ENCODE data around the gene EXOC4.

EXOC4 gene

DNA sequence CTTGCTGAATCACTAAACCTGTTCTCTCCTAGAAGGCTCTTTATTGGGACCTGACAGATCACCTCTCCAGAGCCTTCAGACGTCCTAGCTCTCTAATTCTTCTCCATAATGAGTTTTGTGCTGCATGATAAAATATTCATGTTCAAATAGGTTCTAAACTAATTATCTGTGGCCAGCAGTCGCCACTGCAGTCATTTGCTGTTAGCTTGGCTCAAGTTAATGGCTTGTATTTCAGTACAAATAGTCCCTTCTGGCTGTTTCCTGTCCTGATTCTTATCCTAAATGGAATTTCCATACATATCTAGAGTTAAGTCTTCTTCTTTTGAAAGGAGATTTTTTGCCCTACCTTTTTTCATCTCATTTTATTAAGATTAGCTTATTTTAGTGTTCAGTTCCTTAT lies 303.2 kb downstream of the EXOC4 start:
- no peak overlapping the region for H3K4me3 ChIP-seq (replicated peaks in 1 of 2; ENCODE audit: low read depth in 2 of 2, low read length in 2 of 2)
- TF ChIP-seq, protein P1, sequence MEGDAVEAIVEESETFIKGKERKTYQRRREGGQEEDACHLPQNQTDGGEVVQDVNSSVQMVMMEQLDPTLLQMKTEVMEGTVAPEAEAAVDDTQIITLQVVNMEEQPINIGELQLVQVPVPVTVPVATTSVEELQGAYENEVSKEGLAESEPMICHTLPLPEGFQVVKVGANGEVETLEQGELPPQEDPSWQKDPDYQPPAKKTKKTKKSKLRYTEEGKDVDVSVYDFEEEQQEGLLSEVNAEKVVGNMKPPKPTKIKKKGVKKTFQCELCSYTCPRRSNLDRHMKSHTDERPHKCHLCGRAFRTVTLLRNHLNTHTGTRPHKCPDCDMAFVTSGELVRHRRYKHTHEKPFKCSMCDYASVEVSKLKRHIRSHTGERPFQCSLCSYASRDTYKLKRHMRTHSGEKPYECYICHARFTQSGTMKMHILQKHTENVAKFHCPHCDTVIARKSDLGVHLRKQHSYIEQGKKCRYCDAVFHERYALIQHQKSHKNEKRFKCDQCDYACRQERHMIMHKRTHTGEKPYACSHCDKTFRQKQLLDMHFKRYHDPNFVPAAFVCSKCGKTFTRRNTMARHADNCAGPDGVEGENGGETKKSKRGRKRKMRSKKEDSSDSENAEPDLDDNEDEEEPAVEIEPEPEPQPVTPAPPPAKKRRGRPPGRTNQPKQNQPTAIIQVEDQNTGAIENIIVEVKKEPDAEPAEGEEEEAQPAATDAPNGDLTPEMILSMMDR (IDR thresholded peaks at IDR 0.05; ENCODE audit: low read depth, low read length), result no peak
- no peak for DNase-seq (ENCODE audit: low read depth in 2 of 2)

DNA sequence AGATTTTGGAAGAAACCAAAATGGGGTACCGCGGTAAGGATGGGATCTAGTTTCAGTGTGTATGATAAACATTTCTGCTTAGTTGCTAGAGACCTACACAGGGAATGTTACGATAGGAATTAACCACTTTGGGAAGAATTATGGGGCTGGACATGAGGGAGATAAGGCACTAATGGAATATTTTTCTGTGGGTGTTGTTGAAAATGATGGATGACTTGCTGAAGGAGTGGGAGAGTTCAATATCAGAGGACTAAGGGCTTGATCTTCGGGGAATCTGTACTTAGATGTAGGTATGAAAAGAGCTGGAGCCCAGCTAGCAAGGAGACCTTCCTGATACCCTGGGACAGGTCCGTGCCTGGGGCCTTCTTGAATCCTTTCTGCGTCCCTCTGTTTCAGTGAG lies 303.7 kb downstream of the EXOC4 start:
- TF ChIP-seq, protein P1 (IDR thresholded peaks at IDR 0.05; ENCODE audit: low read depth, low read length), result no peak
- no peak overlapping the region for H3K4me3 ChIP-seq (replicated peaks in 1 of 2; ENCODE audit: low read depth in 2 of 2, low read length in 2 of 2)
- DNase-seq (ENCODE audit: low read depth in 2 of 2), result no peak

DNA sequence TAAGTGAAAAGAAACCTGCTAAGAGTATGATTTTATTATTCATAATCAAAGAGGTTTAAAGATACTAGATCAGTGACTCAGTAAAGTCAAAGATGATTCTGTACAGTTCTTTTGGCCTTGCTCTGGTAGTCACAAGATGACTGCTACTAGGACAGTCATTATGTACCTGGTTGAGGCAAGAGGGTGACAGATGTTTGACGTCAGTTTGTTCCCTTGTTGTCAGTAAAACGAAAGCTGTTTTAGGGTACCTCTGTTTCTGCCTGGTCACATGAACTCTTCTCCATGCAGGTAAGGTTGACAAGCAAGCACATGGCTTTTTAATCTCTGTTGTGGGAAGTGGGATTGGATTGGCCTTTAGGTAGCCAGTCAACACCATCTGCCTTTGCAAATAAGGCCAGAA lies 308.0 kb downstream of the EXOC4 start:
- H3K4me3 ChIP-seq (replicated peaks in 1 of 2; ENCODE audit: low read depth in 2 of 2, low read length in 2 of 2), result no peak overlapping the region
- TF ChIP-seq, protein P1 (IDR thresholded peaks at IDR 0.05; ENCODE audit: low read depth, low read length), result no peak
- DNase-seq (ENCODE audit: low read depth in 2 of 2), result no peak

DNA sequence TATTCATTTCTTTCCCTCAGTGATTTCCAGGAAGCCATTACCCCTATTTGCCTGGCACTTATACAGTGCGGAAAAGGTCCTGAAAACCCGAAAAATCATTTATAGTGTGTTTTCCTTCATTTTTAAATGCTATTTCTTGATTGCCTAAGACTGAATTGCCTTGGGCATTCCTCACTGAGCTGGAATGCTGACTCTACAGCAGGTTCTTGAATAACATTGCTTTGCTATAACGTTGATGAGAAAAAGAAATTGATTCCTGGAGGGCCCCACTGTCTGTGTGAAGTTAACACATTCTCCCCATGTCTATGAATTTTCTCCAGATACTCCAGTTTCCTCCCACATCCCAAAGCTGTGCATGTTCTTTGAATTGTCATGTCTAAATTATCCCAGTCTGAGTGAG lies 308.5 kb downstream of the EXOC4 start:
- DNase-seq (ENCODE audit: low read depth in 2 of 2), result no peak
- H3K4me3 ChIP-seq (replicated peaks in 1 of 2; ENCODE audit: low read depth in 2 of 2, low read length in 2 of 2), result no peak overlapping the region
- TF ChIP-seq, protein P1 (IDR thresholded peaks at IDR 0.05; ENCODE audit: low read depth, low read length), result no peak

DNA sequence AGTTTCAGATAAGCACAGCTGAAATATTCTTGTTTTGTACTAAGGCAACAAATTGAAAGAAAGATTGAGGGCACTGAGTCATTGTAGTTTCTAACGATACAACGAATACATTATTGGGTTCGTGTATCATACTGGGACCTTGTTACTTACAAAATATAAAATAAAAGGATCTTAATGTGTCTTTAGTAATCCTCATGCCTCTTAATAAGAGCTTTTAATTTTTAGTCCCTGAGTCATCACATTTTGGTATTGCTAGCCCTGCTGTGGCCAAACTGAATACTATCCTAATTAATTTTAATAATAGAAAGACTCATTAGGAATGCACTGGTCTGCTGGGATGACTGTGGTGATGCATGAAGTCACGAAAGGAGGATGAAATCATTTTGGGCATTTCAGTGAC lies 309.7 kb downstream of the EXOC4 start:
- H3K4me3 ChIP-seq (replicated peaks in 1 of 2; ENCODE audit: low read depth in 2 of 2, low read length in 2 of 2), result no peak overlapping the region
- DNase-seq (ENCODE audit: low read depth in 2 of 2), result peak in 1 of 2 donors; percentile 29
- TF ChIP-seq, protein P1 (IDR thresholded peaks at IDR 0.05; ENCODE audit: low read depth, low read length), result no peak

DNA sequence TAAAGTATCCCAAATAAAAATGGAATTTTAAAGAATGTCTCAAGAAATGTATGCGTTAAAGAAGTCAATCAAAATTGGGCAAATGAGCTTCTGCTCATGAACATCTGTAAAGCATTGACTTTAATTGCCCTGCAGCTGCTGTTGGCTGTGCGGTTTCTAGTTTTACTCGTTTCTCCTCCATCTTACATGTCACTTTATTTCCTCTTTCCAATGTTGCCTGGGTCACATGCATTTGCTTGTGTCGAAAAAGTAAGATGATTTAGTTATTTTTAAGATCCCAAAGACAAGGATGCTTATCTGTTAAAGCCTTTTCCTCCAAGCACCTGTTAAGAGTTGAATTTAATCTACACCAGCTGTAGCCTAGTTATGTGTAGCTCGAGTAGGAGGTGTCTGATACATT lies 310.4 kb downstream of the EXOC4 start:
- TF ChIP-seq, protein P1 (IDR thresholded peaks at IDR 0.05; ENCODE audit: low read depth, low read length), result no peak
- DNase-seq (ENCODE audit: low read depth in 2 of 2), result no peak
- H3K4me3 ChIP-seq (replicated peaks in 1 of 2; ENCODE audit: low read depth in 2 of 2, low read length in 2 of 2), result no peak overlapping the region

DNA sequence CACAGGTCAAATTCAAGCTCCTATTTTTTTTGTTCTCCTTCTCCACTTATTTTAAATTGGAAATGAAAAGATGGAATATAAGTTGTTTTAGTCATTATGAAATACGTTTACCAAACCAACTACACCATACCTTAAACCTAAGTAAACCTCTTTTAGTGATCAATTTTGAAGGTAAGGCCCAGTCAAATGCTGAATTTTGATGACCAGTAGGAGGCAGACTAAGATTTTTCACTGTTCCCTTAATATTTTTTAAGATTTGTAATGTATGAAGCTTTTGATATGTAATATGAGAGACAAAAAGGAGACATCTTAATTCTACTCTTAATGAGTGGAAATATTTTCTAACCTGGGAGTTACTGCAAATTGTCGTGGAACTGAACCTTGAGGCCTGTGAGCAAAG lies 311.6 kb downstream of the EXOC4 start:
- TF ChIP-seq, protein P1 (IDR thresholded peaks at IDR 0.05; ENCODE audit: low read depth, low read length), result peak; percentile 36
- H3K4me3 ChIP-seq (replicated peaks in 1 of 2; ENCODE audit: low read depth in 2 of 2, low read length in 2 of 2), result no peak overlapping the region
- peak in 1 of 2 donors; percentile 14 for DNase-seq (ENCODE audit: low read depth in 2 of 2)

Measured in cardiac fibroblast (primary cell).